Stimulated activated effector memory CD8-positive, alpha-beta T cell treated with anti-CD3 and anti-CD28 coated beads, Interleukin-12 subunit alpha, Interleukin-12 subunit beta, amount 100 ng/mL, for 72 hours (primary cell): Measurements from ENCODE around the gene MUCL3.
"Not testable (repeated sequence)": the region's sequence is repeated elsewhere in the genome, so short reads cannot be mapped to it uniquely, and the experiment has no call there.

Experiments used
- ATAC-seq: fragments of 150-1000 bp; cut with Tn5 transposase; 2 replicates; pipeline ENCODE4 v1.10.0; 2021
- DNase-seq, 2 donors: peaks; one replicate each; pipeline ENCODE4 v3.0.0; 2021 to 2022; ENCODE audit warnings: low spot score in 2 of 2
- H3K27ac Mint-ChIP-seq: one replicate; pipeline ENCODE4 v1.8.0; 2022; ENCODE audit warnings: mild to moderate bottlenecking, mixed read lengths
- H3K36me3 Mint-ChIP-seq: one replicate; pipeline ENCODE4 v1.8.0; 2022; ENCODE audit warnings: mild to moderate bottlenecking, mixed read lengths
- H3K4me1 Mint-ChIP-seq: one replicate; pipeline ENCODE4 v1.8.0; 2022; ENCODE audit warnings: mixed read lengths
- H3K4me3 Mint-ChIP-seq: one replicate; pipeline ENCODE4 v1.8.0; 2022; ENCODE audit warnings: mild to moderate bottlenecking, mixed read lengths
- H3K9me3 Mint-ChIP-seq: one replicate; pipeline ENCODE4 v1.8.0; 2022; ENCODE audit warnings: mixed read lengths

Gene MUCL3

DNA sequence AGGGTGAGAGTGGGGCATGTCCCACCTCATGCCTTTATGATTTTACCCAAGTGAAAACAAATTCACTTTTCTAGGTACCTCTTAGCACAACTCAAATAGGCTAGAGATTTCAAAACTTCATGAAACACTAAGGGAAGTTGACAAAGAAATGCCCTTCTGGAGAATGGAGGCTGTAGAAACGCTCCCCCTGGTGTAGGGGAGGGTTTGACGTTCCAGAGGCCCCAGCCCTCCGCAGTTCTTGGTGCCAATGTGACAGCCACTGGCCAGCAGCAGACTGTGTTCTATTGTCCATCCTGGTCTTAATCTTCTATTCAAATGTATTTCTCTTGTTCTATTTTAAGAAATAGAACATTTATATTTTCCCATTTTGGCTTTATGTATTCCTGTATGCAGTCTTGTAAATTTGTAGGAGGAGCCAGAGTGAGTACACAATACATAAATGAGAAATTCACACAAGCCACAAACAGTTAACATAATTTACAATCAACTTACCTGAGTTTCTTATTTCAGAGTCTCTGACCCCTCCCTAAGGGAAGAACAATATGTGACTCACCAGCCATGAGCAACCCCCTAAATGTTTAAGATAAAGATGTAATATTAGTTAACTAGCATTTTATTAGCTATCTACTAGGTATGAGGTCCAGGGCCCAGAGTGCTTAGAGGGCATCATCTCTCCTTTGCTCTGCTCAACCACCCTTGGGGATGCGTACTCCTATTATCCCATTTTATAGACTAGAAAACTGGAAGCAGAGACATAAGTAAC, 33.9 kb downstream of the MUCL3 start:
- DNase-seq (no peak), ATAC-seq (no peak)
- Mint-ChIP-seq H3K4me1 (no peaks in the 10 kb centered on the region), H3K27ac (no peak overlapping the region), H3K4me3 (no peak overlapping the region), H3K9me3 (no peaks in the 10 kb centered on the region), H3K36me3 (no peaks in the 10 kb centered on the region)

DNA sequence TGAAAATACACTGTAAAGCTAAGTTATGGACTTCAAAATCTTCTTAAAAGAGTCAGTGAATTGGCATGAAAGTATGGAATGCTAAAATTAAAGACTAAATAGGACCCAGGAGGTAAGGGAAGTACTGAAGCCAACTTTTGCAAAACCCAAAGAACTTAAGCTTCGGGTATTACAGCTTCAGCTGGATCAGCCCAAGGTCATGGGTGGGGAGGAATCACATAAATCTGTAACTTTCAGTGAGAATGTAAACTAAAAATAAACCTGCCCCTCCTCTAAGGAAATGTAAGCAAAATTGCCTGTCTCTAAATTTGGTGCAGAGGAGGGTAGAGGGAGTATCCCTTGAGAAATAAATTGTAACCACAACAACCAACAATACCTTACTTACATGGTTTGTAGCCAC, 38.4 kb downstream of the MUCL3 start:
- Mint-ChIP-seq H3K4me1 (peaks cover 8% of the 10 kb centered on the region), H3K9me3 (no peaks in the 10 kb centered on the region), H3K36me3 (no peaks in the 10 kb centered on the region), H3K4me3 (no peak overlapping the region), H3K27ac (no peak overlapping the region)
- ATAC-seq (no peak), DNase-seq (no peak)

DNA sequence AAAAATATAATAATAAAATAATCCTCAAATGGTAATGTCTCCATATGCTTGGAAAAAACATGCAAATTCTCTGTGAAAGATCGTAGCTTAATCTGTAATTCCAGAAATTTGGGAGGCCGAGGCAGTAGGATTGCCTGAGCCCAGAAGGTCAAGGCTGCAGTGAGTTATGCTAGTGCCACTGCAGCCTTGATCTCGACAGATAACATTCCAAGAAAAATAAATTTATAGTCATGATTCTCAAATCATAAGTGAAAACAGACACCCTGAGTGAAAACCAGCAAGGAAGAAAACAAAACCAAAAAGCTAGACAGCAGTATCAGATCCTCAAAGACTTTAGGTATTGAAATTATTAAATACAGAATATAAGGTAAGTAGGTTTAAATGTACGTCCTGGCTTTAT, 38.9 kb downstream of the MUCL3 start:
- H3K27ac Mint-ChIP-seq, result no peak overlapping the region
- H3K9me3 Mint-ChIP-seq, result no peaks in the 10 kb centered on the region
- no peak overlapping the region for H3K4me3 Mint-ChIP-seq
- peaks cover 8% of the 10 kb centered on the region for H3K4me1 Mint-ChIP-seq
- ATAC-seq, result no peak
- no peak for DNase-seq
- H3K36me3 Mint-ChIP-seq, result no peaks in the 10 kb centered on the region

DNA sequence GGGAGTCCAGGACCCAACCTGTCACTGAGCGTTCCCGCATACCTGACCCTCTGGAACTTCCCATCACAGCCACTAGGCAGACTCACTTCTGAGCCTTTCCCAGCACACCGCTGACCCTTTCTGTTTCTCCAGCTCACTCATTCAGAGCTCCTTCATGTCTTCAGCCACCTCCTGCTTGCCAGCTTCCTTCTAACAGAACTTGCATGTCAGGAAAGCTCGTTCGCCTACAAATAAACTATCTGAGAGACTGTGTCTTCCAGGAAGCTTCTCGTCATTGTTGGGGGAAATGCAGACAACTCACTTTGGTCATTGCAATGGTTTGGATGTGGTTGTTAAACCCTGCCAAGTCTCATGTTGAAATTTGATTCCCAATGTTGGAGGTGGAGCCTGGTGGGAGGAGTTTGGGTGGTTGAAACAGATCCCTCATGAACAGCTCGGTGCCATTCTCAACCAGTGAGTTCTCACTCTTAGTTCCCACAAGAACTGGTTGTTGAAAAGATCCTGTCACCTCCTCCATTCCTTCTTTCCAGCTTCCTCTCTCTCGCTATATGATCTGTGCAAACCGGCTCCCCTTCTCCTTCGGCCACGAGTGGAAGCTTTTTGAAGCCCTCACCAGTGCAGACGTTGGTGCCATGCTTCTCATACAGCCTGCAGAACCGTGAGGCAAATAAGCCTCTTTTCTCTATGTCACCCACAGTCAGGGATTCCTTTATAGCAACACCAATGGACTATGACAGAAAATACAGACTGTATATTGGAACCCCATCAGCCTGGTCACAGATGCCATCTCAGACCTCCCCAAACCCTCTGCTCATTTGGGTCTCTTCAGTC, 41.4 kb downstream of the MUCL3 start:
- no peak for DNase-seq
- Mint-ChIP-seq H3K4me1 (peaks cover 8% of the 10 kb centered on the region), H3K36me3 (no peaks in the 10 kb centered on the region), H3K9me3 (no peaks in the 10 kb centered on the region), H3K27ac (no peak overlapping the region), H3K4me3 (no peak overlapping the region)
- ATAC-seq, result no peak

DNA sequence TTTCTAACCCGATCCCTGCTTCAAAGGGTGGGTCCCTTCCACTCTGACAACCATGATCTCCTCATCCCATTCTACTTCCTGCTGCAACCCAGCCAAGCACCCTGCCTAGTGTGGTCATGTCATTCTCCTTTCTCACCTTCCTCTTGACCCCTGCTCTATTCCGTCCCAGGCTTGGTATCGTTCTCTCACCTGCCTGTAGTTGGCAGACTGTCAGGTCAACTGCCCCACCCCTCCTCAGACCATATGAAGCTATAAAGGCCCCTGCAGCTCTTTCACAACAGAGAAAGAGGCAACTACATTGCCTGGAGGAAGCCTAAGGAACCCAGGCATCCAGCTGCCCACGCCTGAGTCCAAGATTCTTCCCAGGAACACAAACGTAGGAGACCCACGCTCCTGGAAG, 42.7 kb downstream of the MUCL3 start, which contains the start of gene MUC21:
Gene MUC21, plus strand, starts transcription at position 280 of the 400 bp plus-strand sequence. CDS start 241 bp downstream, outside the sequence.
- ATAC-seq (no peak), DNase-seq (no peak)
- H3K36me3 Mint-ChIP-seq, result no peaks in the 10 kb centered on the region
- no peaks in the 10 kb centered on the region for H3K9me3 Mint-ChIP-seq
- no peak within 1 kb of the TSS for H3K4me3 Mint-ChIP-seq
- H3K27ac Mint-ChIP-seq, result no peak within 1 kb of the TSS
- H3K4me1 Mint-ChIP-seq, result peaks cover 8% of the 10 kb centered on the region

DNA sequence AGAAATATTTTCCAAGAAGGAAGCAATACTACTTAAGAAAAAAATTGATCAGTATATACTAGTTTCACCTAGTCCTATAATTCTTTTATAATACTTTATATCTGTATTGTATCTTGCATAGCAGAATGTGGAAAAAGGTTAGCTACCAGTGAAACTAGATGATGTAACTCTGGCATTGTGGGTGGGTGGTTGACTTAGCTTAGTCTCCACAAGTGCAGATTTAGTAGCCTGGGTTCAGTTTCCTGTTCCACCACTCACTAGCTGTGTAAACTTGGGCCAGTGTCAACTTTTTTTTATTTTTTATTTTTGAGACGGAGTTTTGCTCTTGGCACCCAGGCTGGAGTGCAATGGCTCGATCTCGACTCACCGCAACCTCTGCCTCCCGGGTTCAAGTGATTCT, 44.7 kb downstream of the MUCL3 start:
- Mint-ChIP-seq H3K9me3 (no peaks in the 10 kb centered on the region), H3K4me3 (no peak overlapping the region)
- ATAC-seq, result peak; percentile 83

DNA sequence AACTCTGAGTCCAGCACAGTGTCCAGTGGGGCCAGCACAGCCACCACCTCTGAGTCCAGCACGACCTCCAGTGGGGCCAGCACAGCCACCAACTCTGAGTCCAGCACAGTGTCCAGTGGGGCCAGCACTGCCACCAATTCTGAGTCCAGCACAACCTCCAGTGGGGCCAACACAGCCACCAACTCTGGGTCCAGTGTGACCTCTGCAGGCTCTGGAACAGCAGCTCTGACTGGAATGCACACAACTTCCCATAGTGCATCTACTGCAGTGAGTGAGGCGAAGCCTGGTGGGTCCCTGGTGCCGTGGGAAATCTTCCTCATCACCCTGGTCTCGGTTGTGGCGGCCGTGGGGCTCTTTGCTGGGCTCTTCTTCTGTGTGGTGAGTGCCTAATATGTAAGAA, 46.5 kb downstream of the MUCL3 start:
- Mint-ChIP-seq H3K9me3 (no peaks in the 10 kb centered on the region), H3K36me3 (no peaks in the 10 kb centered on the region), H3K4me3 (no peak overlapping the region), H3K27ac (no peak overlapping the region), H3K4me1 (peaks cover 15% of the 10 kb centered on the region)
- ATAC-seq, result no peak
- no peak for DNase-seq

More for the DNA sequence above, 44.7 kb downstream of the MUCL3 start:
- no peak for DNase-seq
- Mint-ChIP-seq H3K4me1 (peaks cover 16% of the 10 kb centered on the region), H3K36me3 (no peaks in the 10 kb centered on the region), H3K27ac (no peak overlapping the region)

DNA sequence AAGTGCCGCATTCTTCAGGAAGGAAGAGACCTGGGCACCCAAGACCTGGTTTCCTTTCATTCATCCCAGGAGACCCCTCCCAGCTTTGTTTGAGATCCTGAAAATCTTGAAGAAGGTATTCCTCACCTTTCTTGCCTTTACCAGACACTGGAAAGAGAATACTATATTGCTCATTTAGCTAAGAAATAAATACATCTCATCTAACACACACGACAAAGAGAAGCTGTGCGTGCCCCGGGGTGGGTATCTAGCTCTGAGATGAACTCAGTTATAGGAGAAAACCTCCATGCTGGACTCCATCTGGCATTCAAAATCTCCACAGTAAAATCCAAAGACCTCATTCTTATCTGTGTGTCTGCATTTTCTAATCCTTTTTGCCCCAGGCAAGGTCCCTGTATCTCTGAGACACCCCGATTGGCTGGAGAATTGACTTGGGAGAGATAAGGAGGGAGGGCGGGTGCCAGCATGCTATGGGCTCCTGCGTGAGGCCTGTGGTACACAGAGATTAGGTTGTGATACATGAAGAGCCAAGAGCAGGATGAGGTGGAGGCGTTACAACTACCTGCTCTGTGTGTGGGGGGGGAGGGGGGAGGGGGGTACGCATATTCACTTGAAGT, 47.5 kb downstream of the MUCL3 start:
- H3K4me3 Mint-ChIP-seq, result no peak overlapping the region
- no peaks in the 10 kb centered on the region for H3K36me3 Mint-ChIP-seq
- no peak for DNase-seq
- H3K4me1 Mint-ChIP-seq, result peaks cover 12% of the 10 kb centered on the region
- H3K27ac Mint-ChIP-seq, result no peak overlapping the region
- no peaks in the 10 kb centered on the region for H3K9me3 Mint-ChIP-seq
- ATAC-seq, result no peak

DNA sequence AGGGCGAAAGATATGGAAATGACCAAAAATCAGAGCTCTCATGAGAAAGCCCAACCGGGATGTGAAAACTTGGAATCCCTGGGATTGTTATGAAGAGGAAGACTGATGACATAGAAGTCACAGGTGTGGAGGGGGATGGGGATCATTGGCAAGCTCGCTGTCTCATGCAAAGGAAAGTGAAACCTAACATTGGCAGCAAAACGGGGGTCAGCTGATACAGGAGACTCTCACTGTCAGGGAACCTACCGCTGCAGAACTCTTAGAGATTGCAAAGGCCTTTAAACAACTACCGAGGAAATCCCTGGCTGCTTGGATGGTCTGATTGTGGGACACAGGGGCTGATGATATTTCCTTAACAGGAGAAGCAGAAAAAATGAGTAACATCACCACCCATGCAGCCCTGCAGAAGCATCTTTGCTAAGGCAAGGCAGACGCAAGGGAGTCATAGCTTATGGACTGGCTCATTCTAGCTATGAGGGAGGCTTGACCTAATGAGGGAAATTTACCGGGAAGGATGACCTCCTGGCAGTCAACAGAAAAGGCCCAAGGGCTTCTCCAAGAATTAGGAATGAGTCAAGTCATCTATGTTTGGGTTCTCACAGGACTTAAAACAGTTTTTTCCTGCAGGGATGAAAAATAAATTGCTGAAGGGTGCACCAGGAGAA, 49.8 kb downstream of the MUCL3 start:
- Mint-ChIP-seq H3K27ac (no peak overlapping the region), H3K4me1 (peaks cover 12% of the 10 kb centered on the region), H3K4me3 (no peak overlapping the region), H3K36me3 (no peaks in the 10 kb centered on the region), H3K9me3 (no peaks in the 10 kb centered on the region)
- ATAC-seq (no peak), DNase-seq (no peak)

DNA sequence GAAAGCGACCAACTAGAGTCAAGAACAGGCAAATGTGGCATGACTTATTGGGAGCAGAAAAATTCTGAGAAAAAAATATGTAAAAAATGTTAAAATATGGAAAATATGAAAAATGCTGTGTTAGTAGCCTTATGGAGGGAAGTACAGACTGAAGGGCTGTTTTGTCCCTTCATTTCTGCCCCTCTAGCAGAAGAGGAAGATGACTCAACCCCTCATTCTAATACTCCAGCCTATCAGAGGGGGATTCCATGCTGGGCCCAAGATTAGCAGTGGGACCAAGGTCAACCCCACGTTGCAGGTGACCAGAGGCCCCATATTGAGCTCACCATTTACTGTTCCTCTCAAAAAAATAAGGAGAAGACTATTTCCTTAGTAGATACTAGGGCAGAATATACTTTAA, 51.1 kb downstream of the MUCL3 start:
- H3K27ac Mint-ChIP-seq, result no peak overlapping the region
- no peaks in the 10 kb centered on the region for H3K36me3 Mint-ChIP-seq
- ATAC-seq (no peak), DNase-seq (no peak)
- peaks cover 12% of the 10 kb centered on the region for H3K4me1 Mint-ChIP-seq
- H3K4me3 Mint-ChIP-seq, result no peak overlapping the region
- no peaks in the 10 kb centered on the region for H3K9me3 Mint-ChIP-seq

DNA sequence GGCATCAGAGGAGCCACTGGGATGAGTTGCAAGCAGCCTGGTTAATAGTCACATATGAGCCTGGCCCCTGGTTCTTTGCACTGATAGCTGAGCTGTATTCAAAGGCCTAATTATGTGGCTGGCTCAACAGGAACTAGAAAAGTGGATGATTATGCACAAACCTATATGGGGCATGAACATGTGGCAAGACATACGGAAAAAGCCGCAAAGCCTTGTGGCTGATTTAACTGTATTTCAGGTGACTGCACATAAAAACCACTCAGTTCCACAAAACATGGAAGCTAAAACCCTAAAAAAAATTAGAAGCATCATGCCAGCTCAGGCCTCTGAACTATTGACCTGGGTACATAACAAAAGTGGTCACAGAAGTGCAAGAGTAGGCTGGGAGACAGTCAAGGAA, 56.5 kb downstream of the MUCL3 start:
- ATAC-seq (no peak), DNase-seq (no peak)
- no peak overlapping the region for H3K4me3 Mint-ChIP-seq
- no peaks in the 10 kb centered on the region for H3K4me1 Mint-ChIP-seq
- H3K36me3 Mint-ChIP-seq, result no peaks in the 10 kb centered on the region
- no peaks in the 10 kb centered on the region for H3K9me3 Mint-ChIP-seq
- H3K27ac Mint-ChIP-seq, result no peak overlapping the region

DNA sequence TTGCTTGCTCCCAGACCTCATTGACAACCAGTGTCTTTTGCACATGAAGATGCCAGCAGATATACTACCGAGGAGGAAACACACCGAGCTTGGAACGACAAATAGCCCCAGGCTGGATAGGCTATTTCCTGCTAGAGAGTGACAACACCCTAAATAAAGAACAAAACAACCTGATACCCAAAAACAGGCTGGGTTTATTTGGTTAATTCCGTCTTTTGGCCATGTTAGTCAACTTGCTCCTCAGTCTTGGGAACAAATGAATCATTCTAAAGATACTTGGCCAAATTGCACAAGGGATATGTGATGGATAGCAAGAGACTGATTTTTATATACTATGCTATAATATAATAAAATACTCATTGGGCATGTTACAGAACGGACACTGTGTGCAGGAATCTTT, 58.0 kb downstream of the MUCL3 start:
- no peak for DNase-seq
- no peaks in the 10 kb centered on the region for H3K36me3 Mint-ChIP-seq
- H3K4me1 Mint-ChIP-seq, result no peaks in the 10 kb centered on the region

DNA sequence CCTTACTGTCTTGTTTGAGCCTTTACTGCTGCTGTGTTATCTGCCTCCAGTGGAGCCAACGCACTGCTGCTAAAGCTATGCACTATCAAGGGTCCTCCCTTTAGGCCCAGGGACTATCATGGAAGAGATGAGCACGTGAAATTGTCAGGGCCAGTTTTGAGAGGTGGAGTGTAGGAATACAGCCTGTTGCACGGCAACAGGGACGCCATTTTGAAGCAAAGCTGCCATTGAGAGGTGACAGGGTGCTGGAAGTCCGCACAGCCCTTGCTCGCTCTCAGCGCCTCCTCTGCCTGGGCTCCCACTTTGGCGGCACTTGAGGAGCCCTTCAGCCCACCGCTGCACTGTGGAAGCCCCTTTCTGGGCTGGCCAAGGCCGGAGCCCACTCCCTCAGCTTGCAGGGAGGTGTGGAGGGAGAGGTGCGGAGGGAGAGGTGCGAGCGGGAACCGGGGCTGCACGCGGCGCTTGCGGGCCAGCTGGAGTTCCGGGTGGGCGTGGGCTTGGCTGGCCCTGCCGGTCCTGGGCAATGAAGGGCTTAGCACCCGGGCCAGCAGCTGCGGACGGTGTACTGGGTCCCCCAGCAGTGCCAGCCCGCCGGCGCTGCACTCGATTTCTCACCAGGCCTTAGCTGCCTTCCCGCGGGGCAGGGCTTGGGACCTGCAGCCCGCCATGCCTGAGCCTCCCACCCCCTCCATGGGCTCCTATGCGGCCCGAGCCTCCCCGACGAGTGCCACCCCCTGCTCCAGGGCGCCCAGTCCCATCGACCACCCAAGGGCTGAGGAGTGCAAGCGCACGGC, 59.5 kb downstream of the MUCL3 start:
- not testable (repeated sequence) for H3K4me3 Mint-ChIP-seq, H3K27ac Mint-ChIP-seq, H3K4me1 Mint-ChIP-seq, H3K9me3 Mint-ChIP-seq, H3K36me3 Mint-ChIP-seq, DNase-seq, ATAC-seq

More for the DNA sequence above, 58.0 kb downstream of the MUCL3 start:
- no peak for ATAC-seq
- Mint-ChIP-seq H3K4me3 (no peak overlapping the region), H3K9me3 (no peaks in the 10 kb centered on the region), H3K27ac (no peak overlapping the region)

DNA sequence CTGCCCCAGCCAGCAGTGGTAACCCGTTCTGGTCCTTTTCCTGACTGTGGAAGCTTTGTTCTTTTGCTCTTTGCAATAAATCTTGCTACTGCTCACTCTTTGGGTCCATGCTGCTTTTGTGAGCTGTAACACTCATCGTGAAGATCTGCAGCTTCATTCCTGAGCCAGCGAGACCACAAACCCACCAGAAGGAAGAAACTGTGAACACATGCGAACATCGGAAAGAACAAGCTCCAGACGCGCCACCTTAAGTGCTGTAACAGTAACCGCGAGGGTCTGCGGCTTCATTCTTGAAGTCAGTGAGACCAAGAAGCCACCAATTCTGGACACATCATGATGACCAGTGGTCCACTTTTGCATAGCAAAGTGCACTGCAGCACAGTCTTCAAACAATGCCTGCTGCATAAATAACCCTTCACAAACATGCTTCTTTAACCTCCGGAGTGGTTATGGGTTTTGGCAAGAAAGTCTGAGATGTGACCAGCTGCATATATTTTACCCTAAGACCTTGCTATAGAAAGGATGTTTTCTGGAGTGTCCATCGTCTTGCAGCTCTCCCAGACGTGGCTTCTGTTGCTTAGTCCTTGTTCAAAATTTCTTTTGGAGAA, 60.6 kb downstream of the MUCL3 start:
- H3K4me3 Mint-ChIP-seq, result no peak overlapping the region
- H3K36me3 Mint-ChIP-seq, result no peaks in the 10 kb centered on the region
- ATAC-seq (no peak), DNase-seq (no peak)
- no peaks in the 10 kb centered on the region for H3K4me1 Mint-ChIP-seq
- H3K9me3 Mint-ChIP-seq, result no peaks in the 10 kb centered on the region
- no peak overlapping the region for H3K27ac Mint-ChIP-seq
